ENCODE measurements around the gene LINGO4. TPM values are rescaled to one million over a fixed set of nuclear protein-coding genes. Genes with fewer than 3 reads are reported as not detected.

The LINGO4 gene
- total RNA-seq, result not detected in 2 replicates

GRCh38 chr1:151805066-151805820 lies at the start of gene LINGO4:
TSS of gene LINGO4 (minus strand) at chr1:151805419. CDS start at chr1:151802704, 2,715 bp downstream.

GRCh38 chr1:151853411-151853943 lies 48.3 kb upstream of the LINGO4 start, which contains the start of gene THEM5:
TSS of gene THEM5 (minus strand) at chr1:151853712. CDS start at chr1:151853565, 147 bp downstream.

GRCh38 chr1:151839457-151840403 lies 34.5 kb upstream of the LINGO4 start, which contains the start of gene C2CD4D:
TSS of gene C2CD4D (minus strand) at chr1:151839820. CDS start at chr1:151838989, 831 bp downstream.

GRCh38 chr1:151831605-151832004 lies 26.4 kb upstream of the LINGO4 start, which contains the start of gene RORC:
TSS of gene RORC (minus strand) at chr1:151831802. CDS start at chr1:151831764, 38 bp downstream.

GRCh38 chr1:151790071-151790939 lies 14.9 kb downstream of the LINGO4 start, which contains the start of gene TDRKH:
TSS of gene TDRKH (minus strand) at chr1:151790500. CDS start at chr1:151783022, 7,478 bp downstream.

GRCh38 chr1:151762941-151763921 lies 42.0 kb downstream of the LINGO4 start, which contains the start of gene MRPL9:
TSS of gene MRPL9 (minus strand) at chr1:151763496. CDS start at chr1:151763479, 17 bp downstream.

Small RNA genes lying within 50 kb of the gene (small RNA-seq; reads per million reads assigned to genes)
- not detected for gene RF00019

Other genes with a start within 250 kb of the LINGO4 start
- 28.3 and 33.2 TPM in 2 replicates for gene SNX27, start 193.4 kb downstream of the LINGO4 start, total RNA-seq
- not detected in 2 replicates for gene CELF3, start 88.6 kb downstream of the LINGO4 start, total RNA-seq
- gene RIIAD1, start 83.9 kb downstream of the LINGO4 start, total RNA-seq, result not detected in 2 replicates
- 88.6 and 91.9 TPM in 2 replicates for gene MRPL9, start 41.9 kb downstream of the LINGO4 start, total RNA-seq
- 1.8 and 3.5 TPM in 2 replicates for gene TDRKH, start 14.9 kb downstream of the LINGO4 start, total RNA-seq
- gene RORC, start 26.4 kb upstream of the LINGO4 start, total RNA-seq, result not detected in 2 replicates
- gene C2CD4D, start 34.4 kb upstream of the LINGO4 start, total RNA-seq, result not detected in 2 replicates
- not detected in 2 replicates for gene THEM5, start 48.3 kb upstream of the LINGO4 start, total RNA-seq
- 11.4 and 13.1 TPM in 2 replicates for gene THEM4, start 104.1 kb upstream of the LINGO4 start, total RNA-seq
- 147 and 245 TPM in 2 replicates for gene S100A10, start 188.4 kb upstream of the LINGO4 start, total RNA-seq
- 192 and 236 TPM in 2 replicates for gene S100A11, start 231.6 kb upstream of the LINGO4 start, total RNA-seq